Measurements from ENCODE around the gene CRTC1. TPM values are rescaled to one million over a fixed set of nuclear protein-coding genes. Genes with fewer than 3 reads are reported as not detected.

The CRTC1 gene
- total RNA-seq, 3 donors from 2014 or later: 11.5 to 15.1 (median 12.5) TPM

DNA sequence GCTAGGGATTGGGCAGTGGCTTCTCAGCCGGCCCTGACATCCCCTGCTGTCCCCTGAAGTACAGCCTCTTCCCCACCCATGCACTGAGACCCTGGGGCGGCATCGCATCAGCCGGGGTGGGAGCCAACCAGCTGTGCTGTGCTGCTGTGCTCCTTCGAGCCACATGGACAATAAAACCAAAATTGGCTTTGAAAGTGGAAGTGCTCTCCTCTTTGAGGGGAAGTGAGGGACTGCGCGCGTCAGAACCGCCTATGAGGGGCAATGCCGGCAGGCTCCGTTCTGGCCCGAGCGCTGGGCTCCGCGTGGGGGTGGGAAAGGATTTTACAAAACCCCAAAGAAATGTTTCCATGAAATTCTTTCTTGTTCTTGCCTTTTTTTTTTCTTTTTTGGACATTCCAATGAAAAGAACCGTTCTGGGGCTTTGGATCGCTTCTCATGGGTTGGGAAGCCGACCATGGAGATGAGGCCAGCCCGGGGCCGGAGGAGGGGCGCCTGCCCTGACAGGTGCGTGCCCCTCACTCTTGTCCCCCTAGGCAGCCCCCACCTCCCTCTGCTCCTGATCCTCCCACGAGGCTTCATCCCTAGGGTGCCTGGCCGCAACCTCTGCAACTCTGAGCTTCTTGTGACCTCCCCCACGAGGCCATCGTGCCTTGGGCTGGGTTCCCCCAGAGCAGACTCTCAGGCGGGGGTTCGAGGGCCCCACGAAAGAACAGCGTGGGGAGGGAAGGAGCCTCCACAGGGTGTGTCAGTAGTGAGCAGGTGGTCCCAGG is 24.0 kb upstream of the CRTC1 start:
- H3K36me3 ChIP-seq (ENCODE audit: low read depth): no peaks in the 10 kb centered on the region
- no peak overlapping the region for H3K4me3 ChIP-seq
- intact Hi-C loops (cut with DNase I, micrococcal nuclease): no loop called here
- DNase-seq: peak in 1 of 3 donors; percentile 23
- TF ChIP-seq, protein P1, sequence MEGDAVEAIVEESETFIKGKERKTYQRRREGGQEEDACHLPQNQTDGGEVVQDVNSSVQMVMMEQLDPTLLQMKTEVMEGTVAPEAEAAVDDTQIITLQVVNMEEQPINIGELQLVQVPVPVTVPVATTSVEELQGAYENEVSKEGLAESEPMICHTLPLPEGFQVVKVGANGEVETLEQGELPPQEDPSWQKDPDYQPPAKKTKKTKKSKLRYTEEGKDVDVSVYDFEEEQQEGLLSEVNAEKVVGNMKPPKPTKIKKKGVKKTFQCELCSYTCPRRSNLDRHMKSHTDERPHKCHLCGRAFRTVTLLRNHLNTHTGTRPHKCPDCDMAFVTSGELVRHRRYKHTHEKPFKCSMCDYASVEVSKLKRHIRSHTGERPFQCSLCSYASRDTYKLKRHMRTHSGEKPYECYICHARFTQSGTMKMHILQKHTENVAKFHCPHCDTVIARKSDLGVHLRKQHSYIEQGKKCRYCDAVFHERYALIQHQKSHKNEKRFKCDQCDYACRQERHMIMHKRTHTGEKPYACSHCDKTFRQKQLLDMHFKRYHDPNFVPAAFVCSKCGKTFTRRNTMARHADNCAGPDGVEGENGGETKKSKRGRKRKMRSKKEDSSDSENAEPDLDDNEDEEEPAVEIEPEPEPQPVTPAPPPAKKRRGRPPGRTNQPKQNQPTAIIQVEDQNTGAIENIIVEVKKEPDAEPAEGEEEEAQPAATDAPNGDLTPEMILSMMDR (IDR thresholded peaks at IDR 0.05): no peak
- H3K9me3 ChIP-seq: no peaks in the 10 kb centered on the region
- peak; percentile 35 for ATAC-seq
- H3K4me1 ChIP-seq (ENCODE audit: low read depth): no peaks in the 10 kb centered on the region

DNA sequence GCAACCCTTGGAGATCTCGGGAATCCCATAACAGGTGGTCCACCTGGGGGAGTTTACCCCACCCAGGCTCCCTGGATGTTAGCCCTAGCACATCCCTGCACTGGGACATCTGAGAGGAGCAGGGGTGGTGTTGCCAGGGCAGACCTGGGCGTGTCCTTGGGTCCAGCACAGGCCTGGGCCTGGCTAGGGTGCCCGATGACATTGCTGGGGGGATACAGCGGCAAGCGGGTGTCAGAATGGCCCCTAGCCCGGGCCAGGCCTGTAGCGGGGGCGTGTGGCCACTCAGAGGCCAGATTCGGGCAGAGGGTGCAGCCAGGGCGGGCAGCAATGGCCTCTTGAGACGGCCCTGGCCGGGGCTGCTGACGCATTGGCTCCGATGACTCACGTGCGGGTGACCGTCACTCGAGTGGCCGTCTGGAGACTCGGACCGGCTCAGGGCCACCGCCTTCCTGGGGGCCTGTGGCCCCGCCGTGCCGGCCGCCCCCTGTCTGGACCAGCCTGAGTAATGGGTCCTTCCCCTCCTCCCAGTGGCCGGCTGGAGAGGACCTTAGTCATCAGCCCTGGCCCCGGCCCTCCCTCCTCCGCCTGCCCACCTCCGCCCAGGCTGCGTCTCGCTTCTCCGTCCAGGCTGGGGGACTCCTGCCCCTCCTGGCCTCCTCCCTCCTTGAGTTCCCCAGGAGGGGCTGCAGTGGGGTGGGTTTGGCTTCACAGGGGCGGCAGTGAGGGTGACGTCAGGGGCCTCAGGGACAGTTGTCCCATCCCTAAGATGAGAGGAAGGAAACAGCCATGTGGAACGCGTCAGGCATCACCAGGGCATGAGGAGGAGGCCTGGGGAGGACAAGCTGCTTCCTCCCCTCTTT is 23.2 kb upstream of the CRTC1 start:
- DNase-seq (peak in 2 of 3 donors; percentile 15 to 73), ATAC-seq (peak; percentile 46)
- Histone ChIP-seq H3K36me3 (ENCODE audit: low read depth) (no peaks in the 10 kb centered on the region), H3K4me1 (ENCODE audit: low read depth) (no peaks in the 10 kb centered on the region), H3K4me3 (no peak overlapping the region), H3K9me3 (no peaks in the 10 kb centered on the region)
- TF ChIP-seq, protein P1 (IDR thresholded peaks at IDR 0.05): no peak
- intact Hi-C loops (cut with DNase I, micrococcal nuclease): no loop called here

DNA sequence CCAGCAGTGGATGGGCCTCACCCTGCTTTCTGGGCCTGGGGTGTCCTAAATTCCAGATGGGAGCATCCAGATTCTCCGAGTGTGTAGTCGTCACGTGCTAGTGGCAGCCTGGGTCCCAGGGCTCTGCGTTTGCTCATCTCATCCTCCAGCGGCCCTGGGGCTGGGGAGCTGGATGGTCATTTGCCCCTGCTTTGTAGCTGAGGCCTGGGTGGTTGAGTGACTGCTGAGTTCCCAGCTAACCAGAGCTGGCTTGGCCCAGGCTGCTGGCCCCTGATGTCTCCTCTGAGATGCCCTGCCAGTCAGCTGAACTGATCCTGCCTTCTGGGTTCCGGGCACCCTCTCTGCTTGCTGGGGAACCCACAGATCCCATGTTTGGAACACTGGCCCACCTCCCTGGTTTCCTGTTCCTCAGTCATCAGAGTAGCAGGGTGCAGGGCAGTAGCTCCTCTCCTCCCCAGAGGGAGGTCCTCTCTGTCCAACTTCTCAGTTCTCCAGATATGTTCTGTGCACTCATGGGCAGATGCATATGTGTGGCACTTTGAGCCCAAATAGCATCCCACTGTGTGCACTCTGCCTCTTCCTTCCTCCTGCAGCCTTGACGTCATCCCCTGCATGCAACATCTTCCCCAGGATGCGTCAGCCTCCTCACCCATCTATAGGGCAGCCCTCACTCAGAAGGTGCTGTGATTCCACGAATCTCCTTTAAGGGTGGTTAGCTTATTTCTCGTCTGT is 22.4 kb upstream of the CRTC1 start:
- Histone ChIP-seq H3K36me3 (ENCODE audit: low read depth) (no peaks in the 10 kb centered on the region), H3K9me3 (no peaks in the 10 kb centered on the region), H3K4me3 (no peak overlapping the region), H3K4me1 (ENCODE audit: low read depth) (no peaks in the 10 kb centered on the region)
- intact Hi-C loops (cut with DNase I, micrococcal nuclease): no loop called here
- no peak for DNase-seq
- TF ChIP-seq, protein P1 (IDR thresholded peaks at IDR 0.05): no peak
- no peak for ATAC-seq

DNA sequence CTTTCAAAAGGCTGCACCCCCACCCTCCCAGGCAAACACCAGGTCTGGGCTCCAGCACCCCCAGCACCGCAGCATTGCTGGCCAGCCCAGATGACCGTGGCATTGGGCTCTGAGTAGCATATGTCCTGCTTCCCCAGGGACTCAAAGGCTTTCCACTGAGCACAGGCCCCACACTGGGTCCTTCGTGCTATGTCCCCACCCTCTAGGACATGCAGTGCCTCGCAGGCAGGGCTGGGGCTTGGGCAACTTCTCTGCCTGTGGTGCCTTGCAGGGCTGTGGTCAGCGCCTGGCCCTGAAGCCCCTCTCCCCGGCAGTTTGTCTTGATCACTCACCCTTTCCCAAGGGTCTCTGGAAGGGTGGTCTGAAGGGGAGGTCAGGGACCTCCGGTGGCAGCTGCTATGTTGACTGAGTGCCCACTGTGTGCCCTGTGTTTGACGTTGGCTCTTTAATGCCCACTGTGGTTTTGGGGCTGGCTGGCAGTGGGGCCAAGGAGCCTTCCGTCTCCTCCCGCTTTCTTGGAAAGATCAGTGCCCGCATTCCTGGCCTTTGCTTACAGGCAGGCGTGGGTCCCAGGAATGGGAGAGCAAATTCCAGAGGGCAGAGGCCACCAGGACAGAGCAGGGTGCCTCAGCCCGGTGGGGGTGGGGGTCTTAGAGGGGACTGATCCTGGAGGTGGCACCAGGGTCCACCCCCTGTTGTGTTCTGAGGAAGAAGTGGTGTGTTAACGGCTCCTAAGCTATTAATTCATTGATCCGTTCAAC is 20.3 kb upstream of the CRTC1 start:
- ATAC-seq: no peak
- Histone ChIP-seq H3K4me1 (ENCODE audit: low read depth) (no peaks in the 10 kb centered on the region), H3K9me3 (no peaks in the 10 kb centered on the region), H3K36me3 (ENCODE audit: low read depth) (no peaks in the 10 kb centered on the region), H3K4me3 (no peak overlapping the region)
- intact Hi-C loops (cut with DNase I, micrococcal nuclease): no loop called here
- TF ChIP-seq, protein P1 (IDR thresholded peaks at IDR 0.05): no peak
- no peak for DNase-seq
